Lower lobe of right lung (tissue), 2 donors: Measurements from ENCODE around the gene CCDC88C. TPM values are rescaled to one million over a fixed set of nuclear protein-coding genes. Genes with fewer than 3 reads are reported as not detected.

Source experiments
- ATAC-seq, 2 donors: fragments of 200-7000 bp; cut with Tn5 transposase; one replicate each; pipeline ENCODE4 v1.9.1; 2020 to 2022; ENCODE audit warnings: mild to moderate bottlenecking in 2 of 2, moderate library complexity in 2 of 2
- DNase-seq: peaks from one replicate; pipeline ENCODE4 v3.0.0-alpha.2; 2020
- H3K27ac ChIP-seq: fragments of 200-600 bp; one replicate; pipeline ENCODE4 v1.8.0; 2022
- H3K27me3 ChIP-seq: fragments of 200-600 bp; one replicate; pipeline ENCODE4 v1.8.0; 2022; ENCODE audit warnings: low read depth
- H3K36me3 ChIP-seq: fragments of 200-600 bp; one replicate; pipeline ENCODE4 v1.8.0; 2022; ENCODE audit warnings: mild to moderate bottlenecking
- H3K4me1 ChIP-seq: fragments of 200-600 bp; one replicate; pipeline ENCODE4 v1.8.0; 2022
- H3K4me3 ChIP-seq: fragments of 200-600 bp; one replicate; pipeline ENCODE4 v1.8.0; 2022; ENCODE audit warnings: mild to moderate bottlenecking
- H3K9me3 ChIP-seq: fragments of 200-600 bp; one replicate; pipeline ENCODE4 v1.8.0; 2022
- intact Hi-C: fragments of 100-400 bp; cut with DNase I; formaldehyde crosslinking; loops from one replicate; pipeline ENCODE4 v1.11.0; 2022
- total RNA-seq: library from RNA; stranded (reverse); fragmentation: NEBNext Ultra II Directional; extraction: Animal tissue kit (Norgen Biotek cat#: 25700); gene quantifications from one replicate; pipeline ENCODE4 v1.2.1, GENCODE V29; 2021
- TF ChIP-seq, protein P1 (sequence below): fragments of 200-600 bp; IDR thresholded peaks from one replicate; pipeline ENCODE4 v1.8.0; 2022; ENCODE audit warnings: antibody characterized with exemption, mild to moderate bottlenecking
- donor health status: DM: no; HTN: yes; CAD: no; lungs with severe emphysema.

Gene CCDC88C
- total RNA-seq, 1 donor from 2014 or later, result 45.8 TPM

- Histone ChIP-seq H3K4me3 (no peak overlapping the region), H3K27me3 (no peaks in the 10 kb centered on the region), H3K4me1 (peaks cover 39% of the 10 kb centered on the region), H3K9me3 (no peaks in the 10 kb centered on the region), H3K36me3 (peaks cover 33% of the 10 kb centered on the region), H3K27ac (no peak overlapping the region)
- intact Hi-C loops, result no loop called here
- DNase-seq (no peak), ATAC-seq (no peak)
- TF ChIP-seq, protein P1, sequence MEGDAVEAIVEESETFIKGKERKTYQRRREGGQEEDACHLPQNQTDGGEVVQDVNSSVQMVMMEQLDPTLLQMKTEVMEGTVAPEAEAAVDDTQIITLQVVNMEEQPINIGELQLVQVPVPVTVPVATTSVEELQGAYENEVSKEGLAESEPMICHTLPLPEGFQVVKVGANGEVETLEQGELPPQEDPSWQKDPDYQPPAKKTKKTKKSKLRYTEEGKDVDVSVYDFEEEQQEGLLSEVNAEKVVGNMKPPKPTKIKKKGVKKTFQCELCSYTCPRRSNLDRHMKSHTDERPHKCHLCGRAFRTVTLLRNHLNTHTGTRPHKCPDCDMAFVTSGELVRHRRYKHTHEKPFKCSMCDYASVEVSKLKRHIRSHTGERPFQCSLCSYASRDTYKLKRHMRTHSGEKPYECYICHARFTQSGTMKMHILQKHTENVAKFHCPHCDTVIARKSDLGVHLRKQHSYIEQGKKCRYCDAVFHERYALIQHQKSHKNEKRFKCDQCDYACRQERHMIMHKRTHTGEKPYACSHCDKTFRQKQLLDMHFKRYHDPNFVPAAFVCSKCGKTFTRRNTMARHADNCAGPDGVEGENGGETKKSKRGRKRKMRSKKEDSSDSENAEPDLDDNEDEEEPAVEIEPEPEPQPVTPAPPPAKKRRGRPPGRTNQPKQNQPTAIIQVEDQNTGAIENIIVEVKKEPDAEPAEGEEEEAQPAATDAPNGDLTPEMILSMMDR, result no peak
Observed at GRCh38 chr14:91333650-91334039, 84.0 kb downstream of the CCDC88C start.

- TF ChIP-seq, protein P1, result no peak
- DNase-seq, result no peak
- intact Hi-C loops, result no loop called here
Observed at GRCh38 chr14:91332986-91333649, 84.5 kb downstream of the CCDC88C start.

DNA sequence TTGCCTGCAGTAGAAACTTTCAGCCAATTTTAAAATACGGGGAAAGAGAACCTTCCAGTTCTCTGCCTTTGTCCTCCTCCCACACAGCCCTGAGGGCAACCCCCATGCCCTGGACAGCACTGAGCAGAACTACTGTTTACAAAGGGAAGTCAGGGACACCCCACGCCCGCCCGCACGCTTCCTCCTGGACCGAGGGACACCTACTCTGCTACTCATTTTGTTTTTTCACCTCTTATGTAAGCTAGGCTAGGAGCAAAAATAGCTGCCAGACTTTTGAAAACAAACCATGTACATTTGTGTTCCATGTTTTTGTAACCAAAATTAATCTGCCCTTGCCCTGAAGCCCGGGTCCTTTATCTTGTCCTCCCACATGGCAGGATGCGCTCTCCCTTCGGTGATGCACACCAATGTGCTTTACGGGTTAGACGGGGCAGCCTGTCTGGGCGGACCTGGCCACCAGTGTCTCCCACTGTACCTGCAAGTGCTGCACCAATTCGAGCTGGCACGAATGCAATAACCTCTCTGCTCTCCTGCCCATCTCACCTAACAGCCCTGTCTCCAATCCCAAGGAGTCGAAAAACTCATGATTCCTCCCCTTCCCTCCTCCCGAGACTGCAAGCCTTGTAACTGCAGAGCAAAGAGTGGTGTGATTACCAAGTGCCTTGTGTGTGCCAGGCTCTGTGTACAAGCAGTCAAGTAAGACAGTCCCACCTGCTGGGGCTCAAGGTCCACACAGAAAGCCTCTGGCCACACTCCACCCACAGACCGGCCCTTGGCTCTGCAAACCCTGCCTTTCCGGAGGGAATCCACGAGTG, 85.2 kb downstream of the CCDC88C start:
- TF ChIP-seq, protein P1, result no peak
- Histone ChIP-seq H3K9me3 (no peaks in the 10 kb centered on the region), H3K4me1 (peaks cover 39% of the 10 kb centered on the region), H3K27ac (no peak overlapping the region), H3K36me3 (peaks cover 20% of the 10 kb centered on the region), H3K4me3 (no peak overlapping the region), H3K27me3 (no peaks in the 10 kb centered on the region)
- intact Hi-C loops, result no loop called here
- peak; percentile 56 to 64 for ATAC-seq
- DNase-seq, result peak; percentile 82

More at GRCh38 chr14:91332986-91333649, 84.5 kb downstream of the CCDC88C start:
- no peak overlapping the region for H3K27ac ChIP-seq
- no peaks in the 10 kb centered on the region for H3K27me3 ChIP-seq
- H3K36me3 ChIP-seq, result peaks cover 28% of the 10 kb centered on the region
- H3K4me1 ChIP-seq, result peaks cover 39% of the 10 kb centered on the region
- no peak overlapping the region for H3K4me3 ChIP-seq
- ATAC-seq, result no peak
- no peaks in the 10 kb centered on the region for H3K9me3 ChIP-seq

- TF ChIP-seq, protein P1, result no peak
- H3K4me3 ChIP-seq, result no peak overlapping the region
- no peak overlapping the region for H3K27ac ChIP-seq
- intact Hi-C loops, result no loop called here
- ATAC-seq (no peak), DNase-seq (no peak)
- H3K27me3 ChIP-seq, result no peaks in the 10 kb centered on the region
- H3K36me3 ChIP-seq, result peaks cover 17% of the 10 kb centered on the region
- H3K9me3 ChIP-seq, result no peaks in the 10 kb centered on the region
- peaks cover 42% of the 10 kb centered on the region for H3K4me1 ChIP-seq
Observed at GRCh38 chr14:91331721-91332120, 85.9 kb downstream of the CCDC88C start.

- intact Hi-C loops, result no loop called here
- no peaks in the 10 kb centered on the region for H3K27me3 ChIP-seq
- ATAC-seq (peak; percentile 53 to 61), DNase-seq (no peak)
- peaks cover 15% of the 10 kb centered on the region for H3K36me3 ChIP-seq
- no peak overlapping the region for H3K4me3 ChIP-seq
- peaks cover 50% of the 10 kb centered on the region for H3K4me1 ChIP-seq
- peak overlapping the region; percentile 40 for H3K27ac ChIP-seq
- H3K9me3 ChIP-seq, result no peaks in the 10 kb centered on the region
- TF ChIP-seq, protein P1, result no peak
Observed at GRCh38 chr14:91330856-91331255, 86.8 kb downstream of the CCDC88C start.
